MCF 10A (cell line): Measurements from ENCODE around the gene ITGA11. TPM values are rescaled to one million over a fixed set of nuclear protein-coding genes. Genes with fewer than 3 reads are reported as not detected.

Source experiments
- BruUV-seq: library from RNA; stranded (reverse); fragments of 400-500 nt; replicated peaks from 2 replicates; lab custom pipeline; 2021; lab: Mats Ljungman, UMichigan
- CTCF ChIA-PET: fragments of 300-600 bp; sonication (Branson Sonifier 250); formaldehyde crosslinking; extraction: SDS; loops from one replicate; lab custom pipeline; 2021; ENCODE audit warnings: antibody characterized with exemption, inconsistent platforms; lab: Yijun Ruan, JAX
- POLR2A ChIA-PET: fragments of 300-600, 350-650 bp; sonication (Branson Sonifier 250); formaldehyde crosslinking; extraction: SDS; loops from one replicate; lab custom pipeline; 2020; ENCODE audit warnings: antibody characterized with exemption, inconsistent platforms; lab: Yijun Ruan, JAX
- DNase-seq: peaks from one replicate; pipeline ENCODE4 v3.0.0-alpha.2; 2018; ENCODE audit not compliant: unreplicated experiment
- H3K27ac Mint-ChIP-seq: one replicate; pipeline ENCODE4 v1.8.0; 2022; ENCODE audit warnings: mild to moderate bottlenecking, low read depth, mixed read lengths; ENCODE audit not compliant: unreplicated experiment
- H3K27me3 Mint-ChIP-seq: one replicate; pipeline ENCODE4 v1.8.0; 2022; ENCODE audit warnings: mixed read lengths; ENCODE audit not compliant: insufficient read depth, unreplicated experiment
- H3K36me3 Mint-ChIP-seq: one replicate; pipeline ENCODE4 v1.8.0; 2022; ENCODE audit warnings: mild to moderate bottlenecking, moderate library complexity, mixed read lengths; ENCODE audit not compliant: insufficient read depth, unreplicated experiment
- H3K4me1 Mint-ChIP-seq: one replicate; pipeline ENCODE4 v1.8.0; 2022; ENCODE audit warnings: mixed read lengths; ENCODE audit not compliant: insufficient read depth, unreplicated experiment
- H3K4me3 Mint-ChIP-seq: one replicate; pipeline ENCODE4 v1.8.0; 2022; ENCODE audit warnings: mild to moderate bottlenecking, moderate library complexity, mixed read lengths; ENCODE audit not compliant: unreplicated experiment
- H3K9me3 Mint-ChIP-seq: one replicate; pipeline ENCODE4 v1.8.0; 2022; ENCODE audit warnings: mixed read lengths; ENCODE audit not compliant: unreplicated experiment
- intact Hi-C: fragments of 100-400 bp; cut with micrococcal nuclease; formaldehyde crosslinking; loops from 2 replicates; pipeline ENCODE4 v1.14.1; 2022
- total RNA-seq: library from RNA; stranded (reverse); gene quantifications from 2 replicates; pipeline ENCODE4 v1.2.3, GENCODE V29; 2022
- TF ChIP-seq, protein P1 (sequence below): fragments of 200-600 bp; IDR thresholded peaks from one replicate; pipeline ENCODE4 v1.8.0; 2022; ENCODE audit warnings: antibody characterized with exemption, mild to moderate bottlenecking; ENCODE audit not compliant: unreplicated experiment

Gene ITGA11
- total RNA-seq, 1 experiment from 2014 or later: 0.19 TPM

- H3K4me3 Mint-ChIP-seq: no peak overlapping the region
- H3K36me3 Mint-ChIP-seq: no peaks in the 10 kb centered on the region
- no peaks in the 10 kb centered on the region for H3K9me3 Mint-ChIP-seq
- peaks cover 54% of the 10 kb centered on the region for H3K27me3 Mint-ChIP-seq
- intact Hi-C loops: no loop called here
- TF ChIP-seq, protein P1, sequence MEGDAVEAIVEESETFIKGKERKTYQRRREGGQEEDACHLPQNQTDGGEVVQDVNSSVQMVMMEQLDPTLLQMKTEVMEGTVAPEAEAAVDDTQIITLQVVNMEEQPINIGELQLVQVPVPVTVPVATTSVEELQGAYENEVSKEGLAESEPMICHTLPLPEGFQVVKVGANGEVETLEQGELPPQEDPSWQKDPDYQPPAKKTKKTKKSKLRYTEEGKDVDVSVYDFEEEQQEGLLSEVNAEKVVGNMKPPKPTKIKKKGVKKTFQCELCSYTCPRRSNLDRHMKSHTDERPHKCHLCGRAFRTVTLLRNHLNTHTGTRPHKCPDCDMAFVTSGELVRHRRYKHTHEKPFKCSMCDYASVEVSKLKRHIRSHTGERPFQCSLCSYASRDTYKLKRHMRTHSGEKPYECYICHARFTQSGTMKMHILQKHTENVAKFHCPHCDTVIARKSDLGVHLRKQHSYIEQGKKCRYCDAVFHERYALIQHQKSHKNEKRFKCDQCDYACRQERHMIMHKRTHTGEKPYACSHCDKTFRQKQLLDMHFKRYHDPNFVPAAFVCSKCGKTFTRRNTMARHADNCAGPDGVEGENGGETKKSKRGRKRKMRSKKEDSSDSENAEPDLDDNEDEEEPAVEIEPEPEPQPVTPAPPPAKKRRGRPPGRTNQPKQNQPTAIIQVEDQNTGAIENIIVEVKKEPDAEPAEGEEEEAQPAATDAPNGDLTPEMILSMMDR: no peak
- no TSS peak for BruUV-seq
- no peak for DNase-seq
- H3K4me1 Mint-ChIP-seq: peaks cover 8% of the 10 kb centered on the region
- CTCF ChIA-PET: interaction anchor here (0.6 to 0.7 kb wide), 2 partner anchors 123 to 241 kb away, joined by 3 read pairs; no protein-coding TSS in a partner anchor
- POLR2A ChIA-PET: interaction anchor here (1.2 kb wide), 1 partner anchor 12 kb away, joined by 4 read pairs; no protein-coding TSS in a partner anchor
- no peak overlapping the region for H3K27ac Mint-ChIP-seq
These were observed 1.4 kb downstream of the ITGA11 start for GRCh38 chr15:68430471-68431036.

GRCh38 chr15:68429691-68430470 lies 2.1 kb downstream of the ITGA11 start:
- peaks cover 8% of the 10 kb centered on the region for H3K4me1 Mint-ChIP-seq
- ChIA-PET POLR2A (interaction anchor here (1.2 kb wide), 1 partner anchor 12 kb away, joined by 4 read pairs; no protein-coding TSS in a partner anchor), CTCF (interaction anchor here (0.6 to 0.7 kb wide), 2 partner anchors 122 to 241 kb away, joined by 3 read pairs; no protein-coding TSS in a partner anchor)
- BruUV-seq: no TSS peak
- intact Hi-C loops: no loop called here
- no peak overlapping the region for H3K27ac Mint-ChIP-seq
- peaks cover 47% of the 10 kb centered on the region for H3K27me3 Mint-ChIP-seq
- H3K4me3 Mint-ChIP-seq: no peak overlapping the region
- TF ChIP-seq, protein P1: no peak
- H3K36me3 Mint-ChIP-seq: no peaks in the 10 kb centered on the region
- DNase-seq: no peak
- no peaks in the 10 kb centered on the region for H3K9me3 Mint-ChIP-seq

DNA sequence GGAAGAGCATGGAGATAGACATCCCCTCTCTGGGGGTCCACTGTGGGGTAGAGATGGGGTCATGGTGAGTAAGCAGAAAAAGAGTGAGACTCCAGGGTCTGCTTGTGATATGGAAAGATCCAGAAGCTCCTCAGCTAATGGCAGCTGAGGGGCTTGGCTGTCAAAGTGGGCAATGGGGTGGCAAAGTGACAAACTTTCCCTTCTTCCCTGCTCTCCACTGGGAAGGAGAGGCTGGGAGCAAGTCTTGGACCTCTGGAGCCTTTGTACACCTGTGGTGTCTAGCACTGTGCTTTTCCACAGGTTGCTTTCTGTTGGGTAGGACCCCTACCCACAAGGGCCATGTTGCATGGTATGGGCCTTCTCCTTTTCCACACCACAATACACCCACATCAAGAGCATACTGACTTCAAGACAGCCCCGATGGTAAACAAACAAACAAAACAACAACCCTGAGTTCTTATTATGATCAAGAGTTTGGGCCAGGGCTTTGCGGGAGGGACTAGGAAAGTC lies 3.5 kb downstream of the ITGA11 start:
- Mint-ChIP-seq H3K9me3 (no peaks in the 10 kb centered on the region), H3K27ac (no peak overlapping the region), H3K4me3 (no peak overlapping the region), H3K4me1 (peaks cover 8% of the 10 kb centered on the region), H3K27me3 (peaks cover 33% of the 10 kb centered on the region), H3K36me3 (no peaks in the 10 kb centered on the region)
- POLR2A ChIA-PET: no interaction called here
- no TSS peak for BruUV-seq
- TF ChIP-seq, protein P1: no peak
- no peak for DNase-seq
- CTCF ChIA-PET: no interaction called here
- intact Hi-C loops: no loop called here

DNA sequence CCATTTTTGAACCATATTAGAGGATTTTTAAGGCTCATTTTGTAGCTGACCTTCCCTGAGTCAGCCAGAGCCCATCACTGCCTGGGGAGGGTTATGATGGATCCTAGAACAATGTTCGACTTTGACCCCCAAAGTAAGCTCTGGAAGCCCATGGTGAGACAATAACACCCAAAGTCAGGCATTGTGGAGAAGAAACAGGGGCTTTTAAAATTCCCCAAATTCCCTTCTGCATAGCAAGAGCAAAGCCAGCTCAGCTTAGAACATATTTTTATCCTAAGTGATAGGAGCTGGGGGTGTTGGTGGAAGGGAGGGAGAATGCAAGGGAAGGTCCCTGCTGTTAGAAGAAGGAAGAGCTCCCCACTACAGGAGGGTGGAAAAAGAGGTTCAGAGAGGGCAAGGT lies 4.0 kb downstream of the ITGA11 start:
- ChIA-PET POLR2A (interaction anchor here (1.1 kb wide), 1 partner anchor 69 kb away, joined by 4 read pairs; no protein-coding TSS in a partner anchor), CTCF (no interaction called here)
- Mint-ChIP-seq H3K27me3 (peaks cover 28% of the 10 kb centered on the region), H3K4me3 (no peak overlapping the region), H3K9me3 (no peaks in the 10 kb centered on the region), H3K4me1 (peaks cover 8% of the 10 kb centered on the region), H3K27ac (no peak overlapping the region), H3K36me3 (no peaks in the 10 kb centered on the region)
- BruUV-seq: no TSS peak
- TF ChIP-seq, protein P1: no peak
- no peak for DNase-seq
- intact Hi-C loops: no loop called here
